ACC112 (cell line): ENCODE measurements around the gene SLC23A3.
A peak's percentile ranks its signal among the peaks of the same experiment; 100 is the strongest.

Experiments
- H2AFZ ChIP-seq: fragments of 200-600 bp; sonication (generic); one replicate; pipeline ENCODE4 v1.6.0; 2017; ENCODE audit warnings: antibody characterized with exemption, low read length; ENCODE audit not compliant: unreplicated experiment
- H3K27ac ChIP-seq: fragments of 200-600 bp; sonication (generic); 2 replicates; pipeline ENCODE4 v1.5.1; 2014; ENCODE audit warnings: low read depth, mild to moderate bottlenecking, antibody characterized with exemption, low read length, moderate library complexity
- H3K27me3 ChIP-seq: fragments of 200-600 bp; sonication (generic); 2 replicates; pipeline ENCODE4 v1.6.1; 2014; ENCODE audit warnings: mild to moderate bottlenecking, antibody characterized with exemption, low read length, moderate library complexity, mixed read lengths; ENCODE audit not compliant: insufficient read depth
- H3K36me3 ChIP-seq: fragments of 200-600 bp; sonication (generic); 2 replicates; pipeline ENCODE4 v1.6.1; 2016; ENCODE audit warnings: mild to moderate bottlenecking, antibody characterized with exemption, low read length, moderate library complexity, mixed read lengths; ENCODE audit not compliant: insufficient read depth
- H3K4me1 ChIP-seq: fragments of 200-600 bp; sonication (generic); one replicate; pipeline ENCODE4 v1.6.1; 2016; ENCODE audit warnings: low read length, mixed read lengths; ENCODE audit not compliant: insufficient read depth, unreplicated experiment, control insufficient read depth
- H3K4me3 ChIP-seq: fragments of 200-600 bp; sonication (generic); 2 replicates; pipeline ENCODE4 v1.5.1; 2014; ENCODE audit warnings: mild to moderate bottlenecking, low read depth, low read length
- H3K79me2 ChIP-seq: fragments of 200-600 bp; sonication (generic); one replicate; pipeline ENCODE4 v1.6.0; 2016; ENCODE audit warnings: low read length; ENCODE audit not compliant: control insufficient read depth, unreplicated experiment, insufficient read depth

The SLC23A3 gene

GRCh38 chr2:219175486-219175885, 5.7 kb upstream of the SLC23A3 start:
- H3K27ac ChIP-seq: no peak overlapping the region

GRCh38 chr2:219174801-219175200, 5.0 kb upstream of the SLC23A3 start:
- Histone ChIP-seq H3K36me3 (no peaks in the 10 kb centered on the region), H3K4me3 (no peak overlapping the region), H2AFZ (no peak overlapping the region), H3K27me3 (no peaks in the 10 kb centered on the region), H3K79me2 (peaks cover 26% of the 10 kb centered on the region), H3K27ac (no peak overlapping the region), H3K4me1 (peaks cover 19% of the 10 kb centered on the region)

More at GRCh38 chr2:219175486-219175885, 5.7 kb upstream of the SLC23A3 start:
- H3K36me3 ChIP-seq: no peaks in the 10 kb centered on the region
- no peaks in the 10 kb centered on the region for H3K27me3 ChIP-seq
- no peak overlapping the region for H2AFZ ChIP-seq
- H3K4me3 ChIP-seq: peak overlapping the region; percentile 88
- peaks cover 19% of the 10 kb centered on the region for H3K4me1 ChIP-seq
- H3K79me2 ChIP-seq: peaks cover 33% of the 10 kb centered on the region

- H2AFZ ChIP-seq: no peak overlapping the region
- peaks cover 13% of the 10 kb centered on the region for H3K4me1 ChIP-seq
- H3K36me3 ChIP-seq: no peaks in the 10 kb centered on the region
- H3K4me3 ChIP-seq: no peak overlapping the region
- no peaks in the 10 kb centered on the region for H3K27me3 ChIP-seq
- H3K27ac ChIP-seq: no peak overlapping the region
- H3K79me2 ChIP-seq: peaks cover 20% of the 10 kb centered on the region
Observed at GRCh38 chr2:219174146-219174545, 4.3 kb upstream of the SLC23A3 start.

GRCh38 chr2:219173176-219173575, 3.3 kb upstream of the SLC23A3 start:
- H2AFZ ChIP-seq: no peak overlapping the region
- H3K4me1 ChIP-seq: peaks cover 11% of the 10 kb centered on the region
- no peaks in the 10 kb centered on the region for H3K27me3 ChIP-seq
- no peak overlapping the region for H3K4me3 ChIP-seq
- H3K36me3 ChIP-seq: no peaks in the 10 kb centered on the region
- H3K27ac ChIP-seq: no peak overlapping the region
- H3K79me2 ChIP-seq: peaks cover 12% of the 10 kb centered on the region

- H3K36me3 ChIP-seq: no peaks in the 10 kb centered on the region
Observed at GRCh38 chr2:219172231-219173154, 2.7 kb upstream of the SLC23A3 start.

GRCh38 chr2:219171231-219171651, 1.4 kb upstream of the SLC23A3 start:
- no peaks in the 10 kb centered on the region for H3K27me3 ChIP-seq
- H3K27ac ChIP-seq: no peak overlapping the region
- peaks cover 11% of the 10 kb centered on the region for H3K4me1 ChIP-seq
- H3K79me2 ChIP-seq: peaks cover 12% of the 10 kb centered on the region
- no peak overlapping the region for H2AFZ ChIP-seq
- H3K4me3 ChIP-seq: no peak overlapping the region
- no peaks in the 10 kb centered on the region for H3K36me3 ChIP-seq

More at GRCh38 chr2:219172231-219173154, 2.7 kb upstream of the SLC23A3 start:
- Histone ChIP-seq H3K4me3 (no peak overlapping the region), H2AFZ (no peak overlapping the region), H3K27ac (no peak overlapping the region), H3K4me1 (peaks cover 11% of the 10 kb centered on the region), H3K27me3 (no peaks in the 10 kb centered on the region), H3K79me2 (peaks cover 12% of the 10 kb centered on the region)

GRCh38 chr2:219168932-219169331, 897 bp downstream of the SLC23A3 start:
- no peaks in the 10 kb centered on the region for H3K36me3 ChIP-seq
- no peaks in the 10 kb centered on the region for H3K4me1 ChIP-seq
- no peaks in the 10 kb centered on the region for H3K27me3 ChIP-seq
- H3K27ac ChIP-seq: no peak overlapping the region
- no peaks in the 10 kb centered on the region for H3K79me2 ChIP-seq
- H2AFZ ChIP-seq: no peak overlapping the region
- H3K4me3 ChIP-seq: no peak overlapping the region

GRCh38 chr2:219168526-219168925, 1.3 kb downstream of the SLC23A3 start:
- no peaks in the 10 kb centered on the region for H3K4me1 ChIP-seq
- H3K4me3 ChIP-seq: no peak overlapping the region
- H3K36me3 ChIP-seq: no peaks in the 10 kb centered on the region
- no peaks in the 10 kb centered on the region for H3K27me3 ChIP-seq
- H3K79me2 ChIP-seq: no peaks in the 10 kb centered on the region
- H2AFZ ChIP-seq: no peak overlapping the region
- H3K27ac ChIP-seq: no peak overlapping the region

- Histone ChIP-seq H3K4me3 (no peak overlapping the region), H3K27me3 (no peaks in the 10 kb centered on the region), H3K4me1 (no peaks in the 10 kb centered on the region), H2AFZ (no peak overlapping the region), H3K27ac (no peak overlapping the region), H3K36me3 (no peaks in the 10 kb centered on the region), H3K79me2 (no peaks in the 10 kb centered on the region)
Observed at GRCh38 chr2:219167997-219168396, 1.8 kb downstream of the SLC23A3 start.

GRCh38 chr2:219165058-219165911, 4.5 kb downstream of the SLC23A3 start:
- Histone ChIP-seq H3K4me1 (peaks cover 6% of the 10 kb centered on the region), H3K4me3 (no peak overlapping the region), H3K27ac (no peak overlapping the region), H2AFZ (no peak overlapping the region), H3K36me3 (no peaks in the 10 kb centered on the region), H3K27me3 (no peaks in the 10 kb centered on the region), H3K79me2 (no peaks in the 10 kb centered on the region)
